LNCaP clone FGC (cell line): ENCODE data around the gene HYAL4.

Experiments
- DNase-seq: peaks from one replicate; pipeline ENCODE4 v3.0.0-alpha.2; 2011; ENCODE audit warnings: low read depth
- H3K4me3 ChIP-seq: 2 replicates; pipeline ENCODE4 v1.5.1; 2011; ENCODE audit warnings: mild to moderate bottlenecking, low read depth, low read length, control low read depth
- TF ChIP-seq, protein P1 (sequence below): IDR thresholded peaks from 2 replicates; pipeline ENCODE4 v1.5.1; 2012; ENCODE audit warnings: mild to moderate bottlenecking; ENCODE audit not compliant: control insufficient read depth, insufficient read depth; ENCODE audit errors: extremely low read depth

HYAL4 gene

GRCh38 chr7:123863461-123863860 lies 18.5 kb downstream of the HYAL4 start:
- TF ChIP-seq, protein P1, sequence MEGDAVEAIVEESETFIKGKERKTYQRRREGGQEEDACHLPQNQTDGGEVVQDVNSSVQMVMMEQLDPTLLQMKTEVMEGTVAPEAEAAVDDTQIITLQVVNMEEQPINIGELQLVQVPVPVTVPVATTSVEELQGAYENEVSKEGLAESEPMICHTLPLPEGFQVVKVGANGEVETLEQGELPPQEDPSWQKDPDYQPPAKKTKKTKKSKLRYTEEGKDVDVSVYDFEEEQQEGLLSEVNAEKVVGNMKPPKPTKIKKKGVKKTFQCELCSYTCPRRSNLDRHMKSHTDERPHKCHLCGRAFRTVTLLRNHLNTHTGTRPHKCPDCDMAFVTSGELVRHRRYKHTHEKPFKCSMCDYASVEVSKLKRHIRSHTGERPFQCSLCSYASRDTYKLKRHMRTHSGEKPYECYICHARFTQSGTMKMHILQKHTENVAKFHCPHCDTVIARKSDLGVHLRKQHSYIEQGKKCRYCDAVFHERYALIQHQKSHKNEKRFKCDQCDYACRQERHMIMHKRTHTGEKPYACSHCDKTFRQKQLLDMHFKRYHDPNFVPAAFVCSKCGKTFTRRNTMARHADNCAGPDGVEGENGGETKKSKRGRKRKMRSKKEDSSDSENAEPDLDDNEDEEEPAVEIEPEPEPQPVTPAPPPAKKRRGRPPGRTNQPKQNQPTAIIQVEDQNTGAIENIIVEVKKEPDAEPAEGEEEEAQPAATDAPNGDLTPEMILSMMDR = no peak
- DNase-seq = no peak
- H3K4me3 ChIP-seq = no peak overlapping the region

GRCh38 chr7:123864012-123864411 lies 19.0 kb downstream of the HYAL4 start:
- H3K4me3 ChIP-seq = no peak overlapping the region
- TF ChIP-seq, protein P1 = no peak
- DNase-seq = no peak

DNA sequence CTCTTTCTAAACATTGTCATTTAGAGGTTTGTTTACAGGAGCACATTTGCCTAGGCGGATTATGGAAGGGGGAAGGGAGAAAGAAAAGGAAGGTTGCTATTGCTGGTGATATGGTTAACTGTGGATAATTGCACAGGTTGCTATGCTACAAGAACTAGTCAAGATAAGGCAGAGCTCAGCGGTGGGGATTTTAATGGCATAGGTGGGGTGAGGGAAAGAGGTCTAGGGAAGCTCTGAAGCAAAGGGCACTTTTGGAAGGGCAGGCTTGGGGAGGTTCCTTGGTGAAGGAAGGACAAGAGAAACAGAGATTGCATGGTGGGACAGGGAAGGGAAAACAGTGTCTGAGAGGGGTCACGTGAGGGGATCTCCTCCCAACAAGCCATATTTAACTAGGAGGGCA lies 19.5 kb downstream of the HYAL4 start:
- H3K4me3 ChIP-seq = no peak overlapping the region
- DNase-seq = no peak
- TF ChIP-seq, protein P1 = no peak

- no peak for DNase-seq
- TF ChIP-seq, protein P1 = no peak
- H3K4me3 ChIP-seq = no peak overlapping the region
Observed at GRCh38 chr7:123864966-123865365, 20.0 kb downstream of the HYAL4 start.

DNA sequence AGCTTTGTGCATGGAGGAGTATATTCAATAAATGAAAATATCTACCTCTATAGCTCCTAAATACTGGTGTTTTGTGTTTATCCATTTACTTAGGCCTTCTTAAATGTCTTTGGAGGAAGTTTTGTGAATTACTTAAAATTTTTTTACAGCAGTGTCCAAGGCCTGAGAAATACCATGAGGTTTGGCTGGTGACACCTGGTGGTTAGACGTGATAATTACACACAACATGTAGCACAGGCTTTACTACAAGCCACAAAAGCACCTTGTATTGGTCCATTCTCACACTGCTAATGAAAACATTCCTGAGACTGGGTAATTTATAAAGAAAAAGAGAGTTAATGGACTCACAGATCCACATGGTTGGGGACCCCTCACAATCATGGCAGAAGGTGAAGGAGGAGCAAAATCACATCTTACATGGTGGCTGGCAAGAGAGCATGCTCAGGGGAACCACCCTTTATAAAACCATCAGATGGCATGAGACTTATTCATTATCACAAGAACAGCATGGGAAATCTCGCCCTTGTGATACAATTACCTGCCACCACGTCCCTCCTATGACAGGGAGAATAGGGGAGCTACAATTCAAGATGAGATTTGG lies 20.6 kb downstream of the HYAL4 start:
- TF ChIP-seq, protein P1 = peak; percentile 74
- H3K4me3 ChIP-seq = no peak overlapping the region
- peak; percentile 54 for DNase-seq

DNA sequence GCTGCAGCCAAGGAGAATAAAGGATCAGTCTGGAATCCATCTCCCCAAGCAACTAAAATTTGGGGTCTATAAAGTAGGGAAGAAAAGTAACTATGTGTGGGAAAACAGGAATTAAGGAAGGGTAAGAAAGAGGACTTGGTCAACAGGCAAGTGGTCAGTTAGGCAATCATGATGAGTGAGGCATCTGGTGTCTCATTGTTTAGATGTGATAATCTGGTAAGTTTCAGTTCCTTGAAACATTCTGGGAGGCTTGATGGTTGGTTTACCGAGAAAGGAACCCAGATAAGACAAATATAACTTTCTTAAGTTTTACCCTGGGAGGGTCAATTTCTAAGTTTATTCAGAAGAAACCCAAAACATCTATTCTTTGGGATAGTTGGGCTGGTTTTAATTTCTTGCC lies 22.3 kb downstream of the HYAL4 start:
- H3K4me3 ChIP-seq = no peak overlapping the region
- no peak for DNase-seq
- TF ChIP-seq, protein P1 = no peak
